ENCODE data around the gene DHRS13.

- TF ChIP-seq CTCF (IDR thresholded peaks at IDR 0.05; ENCODE audit: low read depth, low read length, missing input control) (no peak), YY1 (IDR thresholded peaks at IDR 0.05) (peak; percentile 99), RAD21 (IDR thresholded peaks at IDR 0.05) (peak; percentile 54 to 61), TAF1 (conservative IDR thresholded peaks at IDR 0.05) (peak; percentile 73), JUND (IDR thresholded peaks at IDR 0.05) (no peak), EGR1 (IDR thresholded peaks at IDR 0.05; ENCODE audit: low read depth in 2 of 2) (no peak), FOXA1 (IDR thresholded peaks at IDR 0.05) (no peak), SP1 (IDR thresholded peaks at IDR 0.05) (peak; percentile 43)
- TF ChIP-seq, protein P1, sequence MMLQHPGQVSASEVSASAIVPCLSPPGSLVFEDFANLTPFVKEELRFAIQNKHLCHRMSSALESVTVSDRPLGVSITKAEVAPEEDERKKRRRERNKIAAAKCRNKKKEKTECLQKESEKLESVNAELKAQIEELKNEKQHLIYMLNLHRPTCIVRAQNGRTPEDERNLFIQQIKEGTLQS (IDR thresholded peaks at IDR 0.05), result no peak
- TF ChIP-seq, protein P2, sequence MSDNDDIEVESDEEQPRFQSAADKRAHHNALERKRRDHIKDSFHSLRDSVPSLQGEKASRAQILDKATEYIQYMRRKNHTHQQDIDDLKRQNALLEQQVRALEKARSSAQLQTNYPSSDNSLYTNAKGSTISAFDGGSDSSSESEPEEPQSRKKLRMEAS (IDR thresholded peaks at IDR 0.05), result peak; percentile 63
These were observed 48.2 kb downstream of the DHRS13 start, which contains the start of gene ERAL1 for GRCh38 chr17:28854457-28855335.
